Spleen (tissue), 11 donors: ENCODE measurements around the gene MYO1G. TPM values are rescaled to one million over a fixed set of nuclear protein-coding genes. Genes with fewer than 3 reads are reported as not detected.

Experiments
- DNase-seq: peaks from one replicate; pipeline ENCODE4 v3.0.0-alpha.2; 2020
- H3K27ac ChIP-seq, 8 donors: fragments of 200-600 bp; sonication (generic) in 7 of 8; 1 replicate in 4 of 8; 2 replicates in 4 of 8; pipeline versions ENCODE4 v1.5.0 to v1.8.0; 2016 to 2021; ENCODE audit warnings: inconsistent platforms in 4 of 8, mild to moderate bottlenecking in 4 of 8, moderate library complexity in 1 of 8
- H3K27me3 ChIP-seq, 7 donors: fragments of 200-600 bp; sonication (generic) in 6 of 7; replicated peaks in 1 of 7; 1 replicate in 4 of 7; 2 replicates in 3 of 7; pipeline versions ENCODE4 v1.5.0 to v1.8.0; 2016 to 2021; ENCODE audit warnings: inconsistent platforms in 3 of 7, mild to moderate bottlenecking in 1 of 7
- H3K36me3 ChIP-seq, 6 donors: fragments of 200-600 bp; sonication (generic) in 5 of 6; 1 replicate in 4 of 6; 2 replicates in 2 of 6; pipeline versions ENCODE4 v1.5.0 to v1.8.0; 2016 to 2021; ENCODE audit warnings: inconsistent platforms in 2 of 6
- H3K4me1 ChIP-seq, 6 donors: fragments of 200-600 bp; sonication (generic) in 5 of 6; 1 replicate in 3 of 6; 2 replicates in 3 of 6; pipeline versions ENCODE4 v1.5.0 to v1.8.0; 2016 to 2021; ENCODE audit warnings: inconsistent platforms in 3 of 6
- H3K4me3 ChIP-seq, 8 donors: fragments of 200-600 bp; sonication (generic) in 7 of 8; 1 replicate in 4 of 8; 2 replicates in 4 of 8; pipeline versions ENCODE4 v1.5.0 to v1.8.0; 2016 to 2021; ENCODE audit warnings: inconsistent platforms in 4 of 8, mild to moderate bottlenecking in 4 of 8, moderate library complexity in 2 of 8
- H3K9me3 ChIP-seq, 8 donors: fragments of 200-600 bp; sonication (generic) in 7 of 8; 1 replicate in 4 of 8; 2 replicates in 4 of 8; pipeline versions ENCODE4 v1.5.0 to v1.8.0; 2016 to 2021; ENCODE audit warnings: inconsistent platforms in 4 of 8
- POLR2A ChIP-seq, 3 donors: fragments of 450-650 bp; IDR thresholded peaks; one replicate each; pipeline ENCODE4 v1.5.1; 2017; ENCODE audit warnings: antibody characterized with exemption in 3 of 3, mild to moderate bottlenecking in 1 of 3
- POLR2AphosphoS5 ChIP-seq, 3 donors: sonication (generic); formaldehyde crosslinking; IDR thresholded peaks; one replicate each; pipeline ENCODE4 v1.5.1; 2017; ENCODE audit warnings: antibody characterized with exemption in 3 of 3
- WGBS, 5 donors: extraction: QIAGEN DNeasy Blood & Tissue Kit in 3 of 5; methylation state at CpG; one replicate each; pipeline versions ENCODE4 v1.1.5 to v1.1.7; 2013 to 2018; 5-methylcytosine and 5-hydroxymethylcytosine counted together
- intact Hi-C: fragments of 100-400 bp; cut with DNase I; formaldehyde crosslinking; loops from one replicate; pipeline ENCODE4 v1.15.0; 2023; ENCODE audit warnings: low total_unique reads
- polyA plus RNA-seq, 3 donors: library from polyadenylated mRNA; stranded (reverse); fragments of 200-250 nt; gene quantifications; one replicate each; pipeline ENCODE4 v1.2.1, GENCODE V29; 2013
- total RNA-seq, 7 donors: library from RNA; depleted of rRNA in 3 of 7; stranded (reverse); fragments of >200 nt in 3 of 7; fragmentation: NEBNext Ultra II Directional in 4 of 7; extraction: Animal tissue kit (Norgen Biotek cat#: 25700) in 4 of 7; gene quantifications; one replicate each; pipeline versions ENCODE4 v1.1.0 to v1.2.1, GENCODE V29; 2016 to 2021
- TF ChIP-seq, protein P1 (sequence below), 11 experiments: fragments of 200-600 bp in 7 of 11; fragments of 450-650 bp in 4 of 11; sonication (generic) in 4 of 11; IDR thresholded peaks in 8 of 11; conservative IDR thresholded peaks in 3 of 11; 1 replicate in 7 of 11; 2 replicates in 4 of 11; pipeline versions ENCODE4 v1.4.0 to v1.8.0; 2016 to 2021; ENCODE audit warnings: antibody characterized with exemption in 11 of 11, inconsistent platforms in 4 of 11, mild to moderate bottlenecking in 1 of 11
- donor health status: healthy with polysubstance abuse.
- donor health status: DM: no; HTN: no; CAD: no; lungs with moderate emphysema.
- donor health status: DM: no; HTN: no; CAD: no.
- donor health status: Bipolar disorder and iron deficiency.
- donor health status: healthy.
- donor health status: DM: no; HTN: no; CAD: no.
- donor health status: DM: yes; HTN: yes; CAD: no.

The MYO1G gene
- total and polyA plus RNA-seq, 10 donors = 27.9 to 68.6 (median 59.1) TPM

DNA sequence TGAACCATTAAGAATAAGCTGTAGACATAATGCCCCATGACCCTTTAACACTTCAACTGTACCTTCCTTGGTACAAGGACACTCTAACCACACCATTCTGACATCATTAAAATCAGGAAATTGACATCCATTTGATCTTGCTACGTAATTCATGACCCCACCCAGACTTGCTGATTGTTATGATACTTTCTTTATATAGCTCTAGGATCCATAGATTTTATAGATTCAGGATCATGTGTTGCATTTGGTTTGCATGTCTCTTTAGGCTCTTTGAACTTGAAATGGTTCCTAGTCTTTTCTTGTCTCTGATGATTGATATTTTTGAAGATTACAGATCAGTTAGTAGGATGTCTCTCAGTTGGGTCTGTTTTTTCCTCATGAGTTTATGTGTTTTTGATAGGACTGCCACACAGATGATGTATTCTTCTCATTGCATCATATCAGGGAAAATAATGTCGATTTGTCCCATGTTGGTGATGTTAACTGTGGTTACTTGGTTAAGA lies 34.7 kb upstream of the MYO1G start:
- Histone ChIP-seq H3K27ac (peak overlapping the region in 1 of 8 donors; percentile 20), H3K9me3 (no peaks in the 10 kb centered on the region), H3K4me1 (peaks cover 0 to 40% (median 10%) of the 10 kb centered on the region in 6 donors), H3K27me3 (no peaks in the 10 kb centered on the region), H3K4me3 (no peak overlapping the region), H3K36me3 (peaks cover 0 to 51% (median 0%) of the 10 kb centered on the region in 6 donors)
- no peak for DNase-seq
- no peak for TF ChIP-seq POLR2AphosphoS5 (IDR thresholded peaks at IDR 0.05)
- TF ChIP-seq, protein P1, sequence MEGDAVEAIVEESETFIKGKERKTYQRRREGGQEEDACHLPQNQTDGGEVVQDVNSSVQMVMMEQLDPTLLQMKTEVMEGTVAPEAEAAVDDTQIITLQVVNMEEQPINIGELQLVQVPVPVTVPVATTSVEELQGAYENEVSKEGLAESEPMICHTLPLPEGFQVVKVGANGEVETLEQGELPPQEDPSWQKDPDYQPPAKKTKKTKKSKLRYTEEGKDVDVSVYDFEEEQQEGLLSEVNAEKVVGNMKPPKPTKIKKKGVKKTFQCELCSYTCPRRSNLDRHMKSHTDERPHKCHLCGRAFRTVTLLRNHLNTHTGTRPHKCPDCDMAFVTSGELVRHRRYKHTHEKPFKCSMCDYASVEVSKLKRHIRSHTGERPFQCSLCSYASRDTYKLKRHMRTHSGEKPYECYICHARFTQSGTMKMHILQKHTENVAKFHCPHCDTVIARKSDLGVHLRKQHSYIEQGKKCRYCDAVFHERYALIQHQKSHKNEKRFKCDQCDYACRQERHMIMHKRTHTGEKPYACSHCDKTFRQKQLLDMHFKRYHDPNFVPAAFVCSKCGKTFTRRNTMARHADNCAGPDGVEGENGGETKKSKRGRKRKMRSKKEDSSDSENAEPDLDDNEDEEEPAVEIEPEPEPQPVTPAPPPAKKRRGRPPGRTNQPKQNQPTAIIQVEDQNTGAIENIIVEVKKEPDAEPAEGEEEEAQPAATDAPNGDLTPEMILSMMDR (IDR thresholded peaks at IDR 0.05 in 8 of 11, conservative IDR thresholded peaks at IDR 0.05 in 3 of 11) = no peak
- TF ChIP-seq POLR2A (IDR thresholded peaks at IDR 0.05) = no peak
- intact Hi-C loops = no loop called here
- WGBS, 5 donors = 64 to 75% (median 70%) methylated on average over 2 of the region's 2 CpGs

GRCh38 chr7:45007571-45008328 lies 28.9 kb upstream of the MYO1G start:
- H3K9me3 ChIP-seq = no peaks in the 10 kb centered on the region
- peak overlapping the region in 2 of 8 donors; percentile 3 to 4 for H3K27ac ChIP-seq
- no peak for TF ChIP-seq POLR2AphosphoS5 (IDR thresholded peaks at IDR 0.05)
- TF ChIP-seq, protein P1 (IDR thresholded peaks at IDR 0.05 in 8 of 11, conservative IDR thresholded peaks at IDR 0.05 in 3 of 11) = no peak
- TF ChIP-seq POLR2A (IDR thresholded peaks at IDR 0.05) = no peak
- H3K4me1 ChIP-seq = peaks cover 0 to 62% (median 18%) of the 10 kb centered on the region in 6 donors
- no peaks in the 10 kb centered on the region for H3K27me3 ChIP-seq
- DNase-seq = no peak
- no peak overlapping the region for H3K4me3 ChIP-seq
- peaks cover 0 to 42% (median 0%) of the 10 kb centered on the region in 6 donors for H3K36me3 ChIP-seq
- WGBS, 5 donors = 64 to 78% (median 76%) methylated on average over 7 of the region's 7 CpGs
- intact Hi-C loops = loop anchor here (10.0 kb wide), 1 partner anchor 107 kb away; the partner anchor contains the start of gene TBRG4

DNA sequence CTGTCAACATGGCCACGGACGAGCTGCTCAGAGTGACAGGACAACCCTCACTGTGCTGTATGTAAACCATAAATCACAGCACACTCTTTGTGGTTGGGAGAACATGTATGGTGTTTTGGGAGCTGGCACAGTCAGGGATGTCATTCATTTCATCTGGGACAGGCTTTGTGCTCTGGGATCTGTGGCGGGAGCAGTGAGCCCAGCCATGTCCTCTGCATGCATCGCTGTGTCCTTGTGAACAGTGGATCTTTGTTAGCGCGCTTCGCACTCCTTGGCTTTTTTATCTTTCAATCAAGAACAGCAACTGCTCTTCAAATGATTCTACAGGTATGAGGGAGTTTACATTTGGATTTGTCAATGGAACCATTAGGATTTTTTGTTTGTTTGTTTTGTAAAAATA lies 28.3 kb upstream of the MYO1G start:
- Histone ChIP-seq H3K36me3 (peaks cover 0 to 42% (median 0%) of the 10 kb centered on the region in 6 donors), H3K9me3 (no peaks in the 10 kb centered on the region), H3K4me3 (no peak overlapping the region), H3K4me1 (peaks cover 3 to 63% (median 24%) of the 10 kb centered on the region in 6 donors), H3K27ac (peak overlapping the region in 3 of 8 donors; percentile 3 to 49 (median 4)), H3K27me3 (no peaks in the 10 kb centered on the region)
- intact Hi-C loops = loop anchor here (10.0 kb wide), 1 partner anchor 108 kb away; the partner anchor contains the start of gene TBRG4
- TF ChIP-seq, protein P1 (IDR thresholded peaks at IDR 0.05 in 8 of 11, conservative IDR thresholded peaks at IDR 0.05 in 3 of 11) = no peak
- TF ChIP-seq POLR2AphosphoS5 (IDR thresholded peaks at IDR 0.05) (no peak), POLR2A (IDR thresholded peaks at IDR 0.05) (no peak)
- WGBS, 5 donors = 80 to 96% (median 94%) methylated on average over 7 of the region's 7 CpGs
- DNase-seq = no peak

DNA sequence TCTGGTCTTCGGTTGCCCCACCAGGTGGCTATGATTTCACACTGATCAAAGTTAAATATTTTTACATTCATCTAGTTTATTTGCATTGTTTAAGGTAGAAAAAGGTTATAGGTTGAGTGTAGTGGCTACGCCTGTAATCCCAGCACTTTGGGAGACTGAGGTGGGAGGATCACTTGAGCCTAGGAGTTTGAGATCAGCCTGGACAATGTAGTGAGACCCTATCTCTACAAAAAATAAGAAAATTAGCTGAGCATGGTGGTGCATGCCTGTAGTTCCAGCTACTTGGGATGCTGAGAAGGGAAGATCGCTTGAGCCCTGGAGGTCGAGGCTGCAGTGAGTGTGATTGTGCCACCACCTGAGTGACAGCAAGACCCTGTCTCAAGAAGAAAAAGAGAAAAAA lies 25.0 kb upstream of the MYO1G start:
- H3K4me3 ChIP-seq = no peak overlapping the region
- peaks cover 0 to 18% (median 0%) of the 10 kb centered on the region in 6 donors for H3K36me3 ChIP-seq
- TF ChIP-seq, protein P1 (IDR thresholded peaks at IDR 0.05 in 8 of 11, conservative IDR thresholded peaks at IDR 0.05 in 3 of 11) = no peak
- TF ChIP-seq POLR2AphosphoS5 (IDR thresholded peaks at IDR 0.05) (no peak), POLR2A (IDR thresholded peaks at IDR 0.05) (no peak)
- no peaks in the 10 kb centered on the region for H3K27me3 ChIP-seq
- WGBS, 5 donors = 94 to 96% (median 95%) methylated on average over 4 of the region's 4 CpGs
- no peak overlapping the region for H3K27ac ChIP-seq
- intact Hi-C loops = loop anchor here (10.0 kb wide), 1 partner anchor 111 kb away; the partner anchor contains the start of gene TBRG4
- no peak for DNase-seq
- no peaks in the 10 kb centered on the region for H3K9me3 ChIP-seq
- peaks cover 16 to 85% (median 42%) of the 10 kb centered on the region in 6 donors for H3K4me1 ChIP-seq
